SK-N-SH (cell line): ENCODE data around the gene DLK2. TPM values are rescaled to one million over a fixed set of nuclear protein-coding genes. Genes with fewer than 3 reads are reported as not detected.

Source experiments
- CTCF ChIA-PET: fragments of 300-600, 350-600 bp; formaldehyde crosslinking; extraction: SDS; loops from one replicate; lab custom pipeline; 2021; lab: Yijun Ruan, JAX
- POLR2A ChIA-PET: fragments of 350-600 bp; sonication (Branson Sonifier 250); formaldehyde crosslinking; extraction: SDS; loops from one replicate; lab custom pipeline; 2020; ENCODE audit warnings: antibody characterized with exemption, inconsistent platforms; lab: Yijun Ruan, JAX
- DNase-seq: peaks from one replicate; pipeline ENCODE4 v3.0.0; 2012
- H2AFZ ChIP-seq: fragments of 200-600 bp; sonication (generic); 2 replicates; pipeline ENCODE4 v1.8.1; 2016; ENCODE audit warnings: antibody characterized with exemption, mild to moderate bottlenecking, low read depth
- H3F3A ChIP-seq: fragments of 200-600 bp; sonication (generic); replicated peaks from 2 replicates; pipeline ENCODE3; 2016; ENCODE audit warnings: antibody characterized with exemption, mild to moderate bottlenecking; ENCODE audit not compliant: insufficient read depth
- H3K27ac ChIP-seq, 2 experiments: fragments of 200-500 bp in 1 of 2; fragments of 200-600 bp in 1 of 2; sonication (Bioruptor generic) in 1 of 2; sonication (generic), shearing (Covaris generic) in 1 of 2; 2 replicates each; pipeline versions ENCODE4 v1.5.1 to v1.6.1; 2014 to 2016; ENCODE audit warnings: low read depth in 2 of 2, inconsistent platforms in 1 of 2, low read length in 1 of 2, mild to moderate bottlenecking in 1 of 2, mixed read lengths in 1 of 2
- H3K27me3 ChIP-seq: fragments of 200-600 bp; sonication (generic), shearing (Covaris generic); 2 replicates; pipeline ENCODE4 v1.6.1; 2016; ENCODE audit warnings: mixed run types; ENCODE audit not compliant: insufficient read depth
- H3K36me3 ChIP-seq, 2 experiments: fragments of 200-500 bp in 1 of 2; fragments of 200-600 bp in 1 of 2; sonication (Bioruptor generic) in 1 of 2; sonication (generic) in 1 of 2; replicated peaks in 1 of 2; 2 replicates each; pipeline versions ENCODE3 to v1.5.1; 2014 to 2016; ENCODE audit warnings: low read length in 1 of 2, mild to moderate bottlenecking in 1 of 2; ENCODE audit not compliant: insufficient read depth in 2 of 2, control insufficient read depth in 1 of 2
- H3K4me1 ChIP-seq, 2 experiments: fragments of 200-500 bp in 1 of 2; fragments of 200-600 bp in 1 of 2; sonication (Bioruptor generic) in 1 of 2; sonication (generic), shearing (Covaris generic) in 1 of 2; 2 replicates each; pipeline versions ENCODE4 v1.5.1 to v1.6.1; 2014 to 2016; ENCODE audit warnings: low read depth in 1 of 2, low read length in 1 of 2, mixed run types in 1 of 2; ENCODE audit not compliant: insufficient read depth in 2 of 2, control insufficient read depth in 1 of 2
- H3K4me2 ChIP-seq: fragments of 200-600 bp; sonication (generic), shearing (Covaris generic); 2 replicates; pipeline ENCODE4 v1.6.1; 2017; ENCODE audit warnings: mixed run types
- H3K4me3 ChIP-seq, 2 experiments: fragments of 200-500 bp in 1 of 2; fragments of 200-600 bp in 1 of 2; sonication (Bioruptor generic) in 1 of 2; sonication (generic), shearing (Covaris generic) in 1 of 2; 2 replicates each; pipeline versions ENCODE4 v1.5.1 to v1.8.1; 2014 to 2016; ENCODE audit warnings: low read depth in 2 of 2, inconsistent platforms in 1 of 2, low read length in 1 of 2, mild to moderate bottlenecking in 1 of 2, mixed read lengths in 1 of 2, moderate library complexity in 1 of 2
- H3K79me2 ChIP-seq: fragments of 200-600 bp; sonication (generic); 2 replicates; pipeline ENCODE4 v1.8.1; 2017; ENCODE audit warnings: mild to moderate bottlenecking; ENCODE audit not compliant: insufficient read depth
- H3K9ac ChIP-seq: fragments of 200-600 bp; sonication (generic); 2 replicates; pipeline ENCODE4 v1.6.1; 2017; ENCODE audit warnings: mixed run types
- H3K9me2 ChIP-seq: fragments of 200-600 bp; sonication (generic); 2 replicates; pipeline ENCODE4 v1.6.1; 2017; ENCODE audit warnings: mixed run types
- H3K9me3 ChIP-seq: fragments of 200-600 bp; sonication (generic); 2 replicates; pipeline ENCODE4 v1.6.1; 2017; ENCODE audit warnings: mixed run types, mild to moderate bottlenecking, moderate library complexity
- H4K20me1 ChIP-seq: fragments of 200-600 bp; sonication (generic); 2 replicates; pipeline ENCODE4 v1.6.1; 2017; ENCODE audit warnings: mild to moderate bottlenecking, mixed run types; ENCODE audit not compliant: insufficient read depth
- CTCF ChIP-seq: fragments of 200-600 bp; sonication (generic); IDR thresholded peaks from 2 replicates; pipeline ENCODE4 v1.6.1; 2017; ENCODE audit warnings: antibody characterized with exemption, mild to moderate bottlenecking, moderate library complexity
- EP300 ChIP-seq, 2 experiments: IDR thresholded peaks; 2 replicates each; pipeline versions ENCODE4 v1.4.0 to v1.6.1; 2012; ENCODE audit warnings: borderline replicate concordance in 1 of 2, low read depth in 1 of 2, low read length in 1 of 2
- EZH2phosphoT487 ChIP-seq: fragments of 200-600 bp; sonication (generic); IDR thresholded peaks from 2 replicates; pipeline ENCODE4 v1.6.1; 2017; ENCODE audit warnings: low read depth, mixed run types, mild to moderate bottlenecking, antibody characterized with exemption, moderate library complexity, borderline replicate concordance
- FOSL2 ChIP-seq: IDR thresholded peaks from 2 replicates; pipeline ENCODE4 v1.4.0; 2012; ENCODE audit warnings: low read depth, mild to moderate bottlenecking, moderate library complexity, borderline replicate concordance
- FOXJ3 ChIP-seq: sonication (generic); formaldehyde crosslinking; IDR thresholded peaks from 2 replicates; pipeline ENCODE4 v1.5.1; 2020; ENCODE audit warnings: mild to moderate bottlenecking, missing genetic modification reagents
- FOXM1 ChIP-seq: IDR thresholded peaks from 2 replicates; pipeline ENCODE4 v1.4.0; 2012; ENCODE audit warnings: low read depth, mild to moderate bottlenecking
- GABPA ChIP-seq: IDR thresholded peaks from 2 replicates; pipeline ENCODE4 v1.4.0; 2012; ENCODE audit warnings: low read depth, mild to moderate bottlenecking
- GATA2 ChIP-seq: sonication (generic); formaldehyde crosslinking; IDR thresholded peaks from 2 replicates; pipeline ENCODE4 v1.5.0; 2020; ENCODE audit warnings: mild to moderate bottlenecking, missing genetic modification reagents
- JUND ChIP-seq: IDR thresholded peaks from 2 replicates; pipeline ENCODE4 v1.4.0; 2012
- MXI1 ChIP-seq: IDR thresholded peaks from 2 replicates; pipeline ENCODE4 v1.6.1; 2012; ENCODE audit warnings: mild to moderate bottlenecking, low read depth, low read length, improper control_type of control experiment
- NFIC ChIP-seq: IDR thresholded peaks from 2 replicates; pipeline ENCODE4 v1.4.0; 2012; ENCODE audit warnings: borderline replicate concordance
- NRF1 ChIP-seq: IDR thresholded peaks from 2 replicates; pipeline ENCODE4 v1.6.1; 2012; ENCODE audit warnings: low read depth, mild to moderate bottlenecking, low read length
- RCOR1 ChIP-seq: fragments of 150-350 bp; IDR thresholded peaks from 2 replicates; pipeline ENCODE4 v1.6.1; 2017; ENCODE audit warnings: antibody characterized with exemption, low read length
- RFX5 ChIP-seq: IDR thresholded peaks from 2 replicates; pipeline ENCODE4 v1.6.1; 2012; ENCODE audit warnings: mild to moderate bottlenecking, improper control_type of control experiment, low read length
- SIN3A ChIP-seq: IDR thresholded peaks from 2 replicates; pipeline ENCODE4 v1.6.1; 2012; ENCODE audit warnings: low read depth, mild to moderate bottlenecking, low read length, moderate library complexity, borderline replicate concordance
- SMC3 ChIP-seq: IDR thresholded peaks from 2 replicates; pipeline ENCODE4 v1.6.1; 2012; ENCODE audit warnings: low read depth, low read length, improper control_type of control experiment
- TCF12 ChIP-seq: IDR thresholded peaks from 2 replicates; pipeline ENCODE4 v1.4.0; 2012
- TEAD4 ChIP-seq: IDR thresholded peaks from 2 replicates; pipeline ENCODE4 v1.4.0; 2012; ENCODE audit warnings: mild to moderate bottlenecking, borderline replicate concordance; ENCODE audit not compliant: insufficient read depth
- USF1 ChIP-seq: IDR thresholded peaks from 2 replicates; pipeline ENCODE4 v1.4.0; 2012; ENCODE audit warnings: low read depth, borderline replicate concordance
- USF2 ChIP-seq: fragments of 150-350 bp; IDR thresholded peaks from 2 replicates; pipeline ENCODE4 v1.6.1; 2017; ENCODE audit warnings: antibody characterized with exemption, low read length, low read depth, borderline replicate concordance
- YY1 ChIP-seq: IDR thresholded peaks from 2 replicates; pipeline ENCODE4 v1.4.0; 2012; ENCODE audit warnings: low read depth, mild to moderate bottlenecking
- WGBS: methylation state at CpG from one replicate; pipeline ENCODE4 v1.1.6; 2017; ENCODE audit warnings: low lambda C conversion rate; 5-methylcytosine and 5-hydroxymethylcytosine counted together
- polyA plus RNA-seq, 3 experiments: library from polyadenylated mRNA; depleted of rRNA; stranded (reverse); fragments of >200 nt; gene quantifications; 2 replicates each; pipeline ENCODE4 v1.2.3, GENCODE V29; 2012

The DLK2 gene
- polyA plus RNA-seq, 1 of the 3 experiments (the other 2 are of a cell fraction): 3.9 TPM

- H4K20me1 ChIP-seq: peaks cover 35% of the 10 kb centered on the region; the same call in 1 of the 2 replicates
- TF ChIP-seq YY1 (no peak), SIN3A (no peak), GABPA (no peak), NRF1 (no peak), EZH2phosphoT487 (no peak), TEAD4 (no peak), MXI1 (peak; percentile 15; the same call in 1 of the 2 replicates), USF1 (no peak), EP300 (IDR thresholded peaks at IDR 0.05; ENCODE audit: borderline replicate concordance in 1 of 2, low read depth in 1 of 2, low read length in 1 of 2) (peak in 1 of 2 experiments; percentile 50; a peak in 1 of 4 replicates), TCF12 (no peak), GATA2 (CRISPR knock-in tag) (no peak; the same call in 1 of the 2 replicates), FOSL2 (no peak), USF2 (no peak), NFIC (no peak), FOXJ3 (CRISPR knock-in tag) (peak; percentile 57; the same call in 1 of the 2 replicates), RFX5 (peak; percentile 58; the same call in 1 of the 2 replicates), SMC3 (no peak), JUND (no peak), RCOR1 (peak; percentile 71; the same call in 1 of the 2 replicates), FOXM1 (no peak), CTCF (no peak)
- ChIA-PET CTCF (interaction anchor here (0.6 to 22.4 kb wide), 6 partner anchors 12 to 260 kb away, joined by 3 to 382 read pairs (median 4); partner anchors contain the start of genes DLK2, DNPH1, LRRC73 and TJAP1), POLR2A (interaction anchor here (0.6 to 2.0 kb wide), 10 partner anchors 8 to 120 kb away, joined by 3 to 10 read pairs (median 4); partner anchors contain the start of genes ABCC10, LRRC73, POLR1C and TJAP1)
- peaks cover 22 to 24% of the 10 kb centered on the region in 2 experiments for H3K4me1 ChIP-seq
- H3K9me2 ChIP-seq: no peaks in the 10 kb centered on the region
- peaks cover 53% of the 10 kb centered on the region for H3K79me2 ChIP-seq
- DNase-seq: peak; percentile 89
- no peak overlapping the region for H3K4me2 ChIP-seq
- H3K4me3 ChIP-seq: no peak overlapping the region; a peak in 1 of 4 replicates
- no peaks in the 10 kb centered on the region for H3K36me3 ChIP-seq
- H2AFZ ChIP-seq: no peak overlapping the region
- no peaks in the 10 kb centered on the region for H3F3A ChIP-seq
- WGBS: 69% methylated on average over 5 of the region's 12 CpGs
- no peaks in the 10 kb centered on the region for H3K9me3 ChIP-seq
- H3K9ac ChIP-seq: no peak overlapping the region
- H3K27ac ChIP-seq: no peak overlapping the region; a peak in 1 of 4 replicates
- no peaks in the 10 kb centered on the region for H3K27me3 ChIP-seq
Measured at GRCh38 chr6:43489277-43490072, 34.1 kb upstream of the DLK2 start.
